K562 (cell line): ENCODE results near the gene PRRT2. TPM values are rescaled to one million over a fixed set of nuclear protein-coding genes. Genes with fewer than 3 reads are reported as not detected.

Source experiments
- ATF7 ChIP-seq: fragments of 450-650 bp; IDR thresholded peaks from 2 replicates; pipeline ENCODE4 v1.7.1; 2014; ENCODE audit warnings: mild to moderate bottlenecking, moderate library complexity
- CREM ChIP-seq: IDR thresholded peaks from 2 replicates; pipeline ENCODE4 v1.6.1; 2014; ENCODE audit warnings: antibody characterized with exemption, low read depth
- CTCF ChIP-seq, 3 experiments: IDR thresholded peaks in 2 of 3; conservative IDR thresholded peaks in 1 of 3; 2 replicates each; pipeline ENCODE4 v1.5.1; 2011 to 2012; ENCODE audit warnings: low read length in 3 of 3, mild to moderate bottlenecking in 3 of 3, control low read depth in 2 of 3, improper control_type of control experiment in 1 of 3, inconsistent platforms in 1 of 3, low read depth in 1 of 3, mixed read lengths in 1 of 3, moderate library complexity in 1 of 3; ENCODE audit not compliant: insufficient read depth in 2 of 3
- DMBX1 ChIP-seq: fragments of 250-450 bp; sonication (Bioruptor Pico); IDR thresholded peaks from 2 replicates; pipeline ENCODE4 v1.8.0; 2022; ENCODE audit warnings: inconsistent platforms, mild to moderate bottlenecking, moderate library complexity, borderline replicate concordance
- ELK3 ChIP-seq: fragments of 450-650 bp; formaldehyde crosslinking; IDR thresholded peaks from 2 replicates; pipeline ENCODE4 v1.4.0; 2020; ENCODE audit warnings: mild to moderate bottlenecking
- FOS ChIP-seq: IDR thresholded peaks from 3 replicates; pipeline ENCODE4 v1.6.1; 2011; ENCODE audit not compliant: insufficient read length; ENCODE audit errors: extremely low read depth
- FOXM1 ChIP-seq, 2 experiments: fragments of 450-650 bp in 1 of 2; sonication (generic) in 1 of 2; formaldehyde crosslinking in 1 of 2; IDR thresholded peaks; 2 replicates each; pipeline versions ENCODE4 v1.6.1 to v1.9.0; 2017 to 2022; ENCODE audit warnings: low read depth in 2 of 2, mild to moderate bottlenecking in 2 of 2, missing genetic modification reagents in 1 of 2, moderate library complexity in 1 of 2
- GTF2F1 ChIP-seq: IDR thresholded peaks from 2 replicates; pipeline ENCODE4 v1.6.1; 2011; ENCODE audit warnings: low read depth, low read length, improper control_type of control experiment
- KAT7 ChIP-seq: sonication (generic); formaldehyde crosslinking; IDR thresholded peaks from 2 replicates; pipeline ENCODE4 v1.8.0; 2022; ENCODE audit warnings: missing genetic modification reagents, mild to moderate bottlenecking, borderline replicate concordance
- LEF1 ChIP-seq: fragments of 450-650 bp; IDR thresholded peaks from 2 replicates; pipeline ENCODE4 v1.6.1; 2016; ENCODE audit warnings: mild to moderate bottlenecking
- NFYB ChIP-seq: IDR thresholded peaks from 2 replicates; pipeline ENCODE4 v1.6.1; 2011; ENCODE audit warnings: mild to moderate bottlenecking, moderate library complexity; ENCODE audit not compliant: insufficient read length; ENCODE audit errors: extremely low read depth
- RBBP5 ChIP-seq: fragments of 200-600 bp; sonication (generic); IDR thresholded peaks from 2 replicates; pipeline ENCODE4 v1.6.1; 2012; ENCODE audit warnings: borderline replicate concordance, mild to moderate bottlenecking, low read length, control low read depth, inconsistent platforms; ENCODE audit not compliant: insufficient read depth, poor library complexity, severe bottlenecking
- SIN3B ChIP-seq: fragments of 450-650 bp; IDR thresholded peaks from 2 replicates; pipeline ENCODE4 v1.6.1; 2017; ENCODE audit warnings: low read depth, mild to moderate bottlenecking, moderate library complexity
- VEZF1 ChIP-seq: fragments of 200-800 bp; sonication (Bioruptor generic); IDR thresholded peaks from 2 replicates; pipeline ENCODE4 v1.6.1; 2017; ENCODE audit warnings: missing genetic modification characterization, missing compliant biosample characterization
- ZFP1 ChIP-seq: fragments of 450-650 bp; formaldehyde crosslinking; IDR thresholded peaks from 2 replicates; pipeline ENCODE4 v1.4.0; 2020; ENCODE audit warnings: mild to moderate bottlenecking, mixed read lengths
- ZNF174 ChIP-seq: fragments of 250-450 bp; sonication (Bioruptor Pico); IDR thresholded peaks from 2 replicates; pipeline ENCODE4 v1.4.0; 2020; ENCODE audit warnings: mild to moderate bottlenecking
- ZNF639 ChIP-seq, 2 experiments: fragments of 200-800 bp in 1 of 2; sonication (Bioruptor generic) in 1 of 2; sonication (generic) in 1 of 2; formaldehyde crosslinking in 1 of 2; IDR thresholded peaks in 1 of 2; conservative IDR thresholded peaks in 1 of 2; 2 replicates each; pipeline versions ENCODE4 v1.5.0 to v1.6.1; 2016 to 2020; ENCODE audit warnings: missing compliant biosample characterization in 1 of 2, missing genetic modification characterization in 1 of 2, missing genetic modification reagents in 1 of 2
- polyA plus RNA-seq, 8 experiments: library from polyadenylated mRNA; depleted of rRNA in 4 of 8; stranded (reverse) in 5 of 8; unstranded in 3 of 8; fragments of >200 nt; fragmentation: Nextera tagmentation in 2 of 8; fragmentation: Illumina TruSeq in 1 of 8; extraction: Ambion mirVana in 2 of 8; extraction: Trizol in 1 of 8; gene quantifications; 2 replicates each; pipeline versions ENCODE4 v1.2.1 to v1.2.3, GENCODE V29; 2011 to 2014; ENCODE audit warnings: inconsistent platforms in 1 of 8, missing spikeins in 1 of 8
- total RNA-seq, 7 experiments: library from RNA; depleted of rRNA in 6 of 7; stranded (reverse); fragments of >200 nt in 6 of 7; fragmentation: Illumina TruSeq in 2 of 7; extraction: Trizol in 2 of 7; gene quantifications; 2 replicates each; pipeline versions ENCODE4 v1.2.1 to v1.2.3, GENCODE V29; 2011 to 2021; ENCODE audit warnings: low replicate concordance in 1 of 7
- TF ChIP-seq, protein P1 (sequence below), 2 experiments: fragments of 450-650 bp; IDR thresholded peaks; 2 replicates each; pipeline ENCODE4 v1.6.1; 2016

PRRT2 gene
- total and polyA plus RNA-seq, 9 of the 15 experiments (the other 6 are each of a cell fraction or from before 2014, with no cell fraction given) = 0.11 to 1.0 (median 0.42) TPM; not detected in 2

DNA sequence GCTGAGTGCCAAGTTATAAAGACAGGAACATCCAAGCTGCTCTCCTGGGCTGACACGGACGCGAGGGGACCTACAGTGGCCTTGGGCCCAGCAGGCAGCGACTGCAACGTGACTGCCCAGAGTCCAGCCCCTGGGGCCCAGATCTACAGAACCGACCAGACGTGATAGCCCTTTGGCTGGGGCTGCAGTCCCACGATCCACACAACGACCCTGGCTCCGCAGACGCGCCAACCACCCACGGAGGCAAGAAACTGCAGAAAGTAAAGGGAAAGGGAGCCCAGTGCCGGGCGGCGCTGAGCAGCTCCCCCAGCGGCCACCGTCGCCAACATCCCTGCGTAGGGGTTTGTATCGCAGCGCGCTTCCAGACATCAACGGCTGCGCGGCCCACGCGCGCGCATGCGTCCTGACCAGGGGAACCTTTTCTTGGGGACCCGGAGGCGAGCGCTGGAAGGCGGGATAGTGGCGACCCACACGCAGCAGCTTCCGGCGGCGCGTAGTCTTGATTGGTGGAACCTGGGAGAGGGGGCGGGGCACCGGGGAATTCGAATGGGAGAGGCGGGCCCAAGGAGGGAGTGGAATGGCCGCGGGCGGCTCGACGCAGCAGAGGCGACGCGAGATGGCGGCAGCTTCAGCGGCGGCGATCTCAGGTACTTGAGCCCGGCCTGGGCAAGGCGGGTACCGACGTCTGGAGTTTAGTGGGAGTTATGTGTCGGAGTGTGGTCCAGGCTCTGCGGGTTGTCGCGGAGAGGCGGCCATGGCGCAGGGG is 21.6 kb upstream of the PRRT2 start, which contains the start of gene KIF22 (continued):
- peak; percentile 87 for TF ChIP-seq RBBP5
- peak in 1 of 2 experiments; percentile 93; a peak in 2 of 4 replicates for TF ChIP-seq ZNF639 (CRISPR knock-in tag; conservative IDR thresholded peaks at IDR 0.05 in 1 of 2, IDR thresholded peaks at IDR 0.05 in 1 of 2)
- peak; percentile 74; the same call in 1 of the 2 replicates for TF ChIP-seq VEZF1
- TF ChIP-seq FOXM1 (IDR thresholded peaks at IDR 0.05; ENCODE audit: low read depth) = peak; percentile 87
- TF ChIP-seq FOXM1 (CRISPR knock-in tag; IDR thresholded peaks at IDR 0.05; ENCODE audit: low read depth) = peak; percentile 67; the same call in 1 of the 2 replicates
- TF ChIP-seq DMBX1 = peak; percentile 63; the same call in 1 of the 2 replicates
- peak; percentile 82 for TF ChIP-seq CREM
- TF ChIP-seq, protein P1, sequence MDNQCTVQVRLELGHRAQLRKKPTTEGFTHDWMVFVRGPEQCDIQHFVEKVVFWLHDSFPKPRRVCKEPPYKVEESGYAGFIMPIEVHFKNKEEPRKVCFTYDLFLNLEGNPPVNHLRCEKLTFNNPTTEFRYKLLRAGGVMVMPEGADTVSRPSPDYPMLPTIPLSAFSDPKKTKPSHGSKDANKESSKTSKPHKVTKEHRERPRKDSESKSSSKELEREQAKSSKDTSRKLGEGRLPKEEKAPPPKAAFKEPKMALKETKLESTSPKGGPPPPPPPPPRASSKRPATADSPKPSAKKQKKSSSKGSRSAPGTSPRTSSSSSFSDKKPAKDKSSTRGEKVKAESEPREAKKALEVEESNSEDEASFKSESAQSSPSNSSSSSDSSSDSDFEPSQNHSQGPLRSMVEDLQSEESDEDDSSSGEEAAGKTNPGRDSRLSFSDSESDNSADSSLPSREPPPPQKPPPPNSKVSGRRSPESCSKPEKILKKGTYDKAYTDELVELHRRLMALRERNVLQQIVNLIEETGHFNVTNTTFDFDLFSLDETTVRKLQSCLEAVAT (IDR thresholded peaks at IDR 0.05) = peak in 1 of 2 experiments; percentile 33; a peak in 1 of 4 replicates
- peak; percentile 91 for TF ChIP-seq NFYB
- TF ChIP-seq GTF2F1 = peak; percentile 76; the same call in 1 of the 2 replicates
- TF ChIP-seq ZNF174 (CRISPR knock-in tag) = 0 out of 2 replicates have a peak, but pooled peaks have one; percentile 58
- TF ChIP-seq ZFP1 (CRISPR knock-in tag) = no peak
- peak; percentile 83 for TF ChIP-seq SIN3B
- TF ChIP-seq FOS = peak; percentile 76
- peak; percentile 79 for TF ChIP-seq KAT7 (CRISPR knock-in tag)
- no peak for TF ChIP-seq LEF1
- TF ChIP-seq ELK3 = no peak
- TF ChIP-seq ATF7 = peak; percentile 85
- TF ChIP-seq CTCF (IDR thresholded peaks at IDR 0.05 in 2 of 3, conservative IDR thresholded peaks at IDR 0.05 in 1 of 3; ENCODE audit: insufficient read depth in 2 of 3, low read depth in 1 of 3, low read length in 3 of 3) = peak; percentile 84 to 92 (median 88)
